ENCODE measurements around the gene OLFML1. TPM values are rescaled to one million over a fixed set of nuclear protein-coding genes. Genes with fewer than 3 reads are reported as not detected.

OLFML1 gene
- total and polyA plus RNA-seq, 7 donors, result 0.81 to 7.2 (median 1.2) TPM

DNA sequence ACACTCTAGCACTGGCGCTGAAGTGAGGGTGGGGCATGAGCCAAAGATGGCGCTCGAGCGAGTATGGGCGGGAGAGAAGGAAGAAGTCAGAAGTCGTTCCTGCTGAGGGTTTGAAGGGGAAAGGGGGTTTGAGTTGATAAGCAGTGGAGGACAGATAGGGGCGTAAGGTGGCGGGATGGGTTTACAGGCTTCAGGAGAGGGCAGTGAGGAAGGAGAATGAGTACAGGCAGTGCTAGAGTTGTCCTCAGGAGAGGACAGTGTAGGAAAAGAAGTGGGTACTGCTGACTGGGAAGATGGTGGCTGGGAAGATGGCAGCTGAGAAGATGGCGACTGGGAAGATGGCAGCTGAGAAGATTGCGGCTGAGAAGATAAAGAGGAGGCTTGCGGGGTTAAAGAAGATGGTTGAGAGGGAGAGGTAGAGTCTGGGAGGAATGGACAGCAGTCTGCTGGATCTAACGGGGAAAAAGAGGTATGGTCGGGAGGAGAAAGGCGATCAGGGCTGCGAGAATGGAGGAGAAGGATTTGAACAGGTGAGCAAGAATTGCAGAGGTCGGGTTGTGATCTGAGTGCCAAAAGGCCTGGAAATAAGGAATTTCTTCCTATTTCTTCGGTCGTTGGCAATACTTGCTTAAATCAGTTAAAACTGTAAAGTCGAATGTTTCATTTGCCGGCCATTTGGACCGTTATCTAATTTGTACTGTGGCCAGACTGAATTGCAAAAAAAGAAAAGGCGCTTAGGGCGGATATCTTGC, 33.7 kb downstream of the OLFML1 start:
- TF ChIP-seq, protein P1, sequence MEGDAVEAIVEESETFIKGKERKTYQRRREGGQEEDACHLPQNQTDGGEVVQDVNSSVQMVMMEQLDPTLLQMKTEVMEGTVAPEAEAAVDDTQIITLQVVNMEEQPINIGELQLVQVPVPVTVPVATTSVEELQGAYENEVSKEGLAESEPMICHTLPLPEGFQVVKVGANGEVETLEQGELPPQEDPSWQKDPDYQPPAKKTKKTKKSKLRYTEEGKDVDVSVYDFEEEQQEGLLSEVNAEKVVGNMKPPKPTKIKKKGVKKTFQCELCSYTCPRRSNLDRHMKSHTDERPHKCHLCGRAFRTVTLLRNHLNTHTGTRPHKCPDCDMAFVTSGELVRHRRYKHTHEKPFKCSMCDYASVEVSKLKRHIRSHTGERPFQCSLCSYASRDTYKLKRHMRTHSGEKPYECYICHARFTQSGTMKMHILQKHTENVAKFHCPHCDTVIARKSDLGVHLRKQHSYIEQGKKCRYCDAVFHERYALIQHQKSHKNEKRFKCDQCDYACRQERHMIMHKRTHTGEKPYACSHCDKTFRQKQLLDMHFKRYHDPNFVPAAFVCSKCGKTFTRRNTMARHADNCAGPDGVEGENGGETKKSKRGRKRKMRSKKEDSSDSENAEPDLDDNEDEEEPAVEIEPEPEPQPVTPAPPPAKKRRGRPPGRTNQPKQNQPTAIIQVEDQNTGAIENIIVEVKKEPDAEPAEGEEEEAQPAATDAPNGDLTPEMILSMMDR (IDR thresholded peaks at IDR 0.05), result no peak
- intact Hi-C loops (cut with DNase I), result loop anchor here in 1 of 2 donors (2.0 kb wide), 1 partner anchor 22 kb away; no protein-coding TSS in a partner anchor
- WGBS, 3 donors, result 92% methylated on average over 23 of the region's 23 CpGs
- Histone ChIP-seq H3K9me3 (no peaks in the 10 kb centered on the region), H3K27me3 (ENCODE audit: insufficient read depth in 3 of 3, low read length in 2 of 3) (no peaks in the 10 kb centered on the region), H3K36me3 (ENCODE audit: insufficient read depth in 1 of 2, low read depth in 1 of 2) (no peaks in the 10 kb centered on the region), H3K27ac (no peak overlapping the region), H3K4me1 (peaks cover 36% of the 10 kb centered on the region), H3K4me3 (no peak overlapping the region)
- DNase-seq, result no peak
- ATAC-seq, result no peak

DNA sequence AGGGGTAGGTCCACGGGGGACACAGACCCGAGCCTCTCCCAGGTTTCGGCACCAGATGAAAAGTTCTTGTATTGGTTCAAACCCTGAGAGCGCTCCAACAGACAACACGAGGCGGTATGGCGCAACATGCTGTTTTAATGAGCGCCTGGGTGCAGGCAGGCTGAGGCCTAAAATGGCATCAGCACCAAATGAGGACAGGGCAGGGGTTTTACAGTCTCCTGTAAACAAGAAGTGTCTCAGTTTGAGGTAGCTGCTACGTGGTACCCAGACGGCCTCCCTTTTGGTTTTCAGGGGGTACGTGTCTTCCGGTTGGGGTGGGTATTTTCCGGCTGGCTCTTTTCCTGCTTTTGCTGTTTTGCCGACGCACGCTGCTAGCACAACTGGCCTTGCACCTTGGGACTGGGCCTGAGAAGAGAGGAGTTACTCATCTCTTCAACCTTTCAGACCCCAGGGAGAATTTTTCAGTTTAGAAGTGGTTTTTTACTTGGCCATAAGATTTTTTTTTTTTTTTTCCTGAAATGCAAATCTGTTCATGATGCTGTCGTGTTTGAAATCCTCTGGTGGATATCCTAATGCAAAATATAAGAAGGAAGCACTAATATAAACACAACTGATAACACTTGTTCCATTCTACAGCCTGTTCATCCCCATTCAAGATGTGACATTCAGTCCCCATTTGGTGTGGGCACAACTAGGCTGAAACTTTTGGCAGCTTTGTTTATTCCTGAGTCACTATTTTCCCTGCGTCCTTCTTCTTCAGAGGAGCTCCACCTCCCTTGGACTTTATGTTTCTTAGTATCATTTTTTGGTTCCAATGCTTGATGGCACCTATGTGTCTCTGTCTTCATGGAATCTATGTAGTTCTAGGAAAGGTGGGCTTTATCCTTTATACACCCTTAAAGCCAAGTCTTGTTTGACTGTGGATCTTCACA, 35.0 kb downstream of the OLFML1 start:
- no peaks in the 10 kb centered on the region for H3K9me3 ChIP-seq
- ATAC-seq, result peak in 1 of 4 donors; percentile 58
- no peak overlapping the region for H3K4me3 ChIP-seq
- intact Hi-C loops (cut with DNase I), result no loop called here
- H3K4me1 ChIP-seq, result peaks cover 38% of the 10 kb centered on the region
- no peaks in the 10 kb centered on the region for H3K27me3 ChIP-seq (ENCODE audit: insufficient read depth in 3 of 3, low read length in 2 of 3)
- H3K27ac ChIP-seq, result peak overlapping the region; percentile 36
- TF ChIP-seq, protein P1 (IDR thresholded peaks at IDR 0.05), result no peak
- 69 to 72% (median 70%) methylated on average over 18 of the region's 18 CpGs for WGBS, 3 donors
- no peak for DNase-seq
- no peaks in the 10 kb centered on the region for H3K36me3 ChIP-seq (ENCODE audit: insufficient read depth in 1 of 2, low read depth in 1 of 2)

DNA sequence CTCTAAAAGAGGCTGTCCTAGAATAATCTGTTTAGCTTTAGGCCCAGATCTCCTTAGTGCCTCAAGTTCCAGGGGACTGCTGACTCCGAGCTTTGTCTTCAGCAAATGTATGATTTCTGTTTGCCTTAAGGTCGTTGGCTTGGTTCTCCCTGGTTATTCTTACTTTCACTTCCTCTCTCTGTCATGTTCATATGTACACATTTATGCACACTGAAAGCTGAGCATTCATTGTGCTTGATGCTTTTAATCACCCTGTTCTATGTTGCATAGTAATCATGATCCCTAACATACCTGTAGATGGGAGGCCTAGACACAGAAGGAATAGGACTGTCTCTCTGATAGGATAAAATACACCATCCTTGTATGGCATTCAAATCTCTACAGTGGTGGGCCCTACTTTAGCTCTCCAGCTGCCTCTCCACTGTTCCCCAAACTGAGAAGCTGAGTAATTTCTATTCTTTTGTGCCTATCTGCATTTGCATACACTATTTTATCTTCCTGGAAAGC, 35.7 kb downstream of the OLFML1 start:
- peak overlapping the region; percentile 36 for H3K27ac ChIP-seq
- no peak for ATAC-seq
- TF ChIP-seq, protein P1 (IDR thresholded peaks at IDR 0.05), result no peak
- H3K36me3 ChIP-seq (ENCODE audit: insufficient read depth in 1 of 2, low read depth in 1 of 2), result no peaks in the 10 kb centered on the region
- DNase-seq, result no peak
- no peaks in the 10 kb centered on the region for H3K27me3 ChIP-seq (ENCODE audit: insufficient read depth in 3 of 3, low read length in 2 of 3)
- 0 to 1% (median 0%) methylated on average over 2 of the region's 2 CpGs for whole genome bisulfite sequencing, 3 donors
- intact Hi-C loops (cut with DNase I), result no loop called here
- H3K4me1 ChIP-seq, result peaks cover 33% of the 10 kb centered on the region
- H3K9me3 ChIP-seq, result no peaks in the 10 kb centered on the region
- no peak overlapping the region for H3K4me3 ChIP-seq

DNA sequence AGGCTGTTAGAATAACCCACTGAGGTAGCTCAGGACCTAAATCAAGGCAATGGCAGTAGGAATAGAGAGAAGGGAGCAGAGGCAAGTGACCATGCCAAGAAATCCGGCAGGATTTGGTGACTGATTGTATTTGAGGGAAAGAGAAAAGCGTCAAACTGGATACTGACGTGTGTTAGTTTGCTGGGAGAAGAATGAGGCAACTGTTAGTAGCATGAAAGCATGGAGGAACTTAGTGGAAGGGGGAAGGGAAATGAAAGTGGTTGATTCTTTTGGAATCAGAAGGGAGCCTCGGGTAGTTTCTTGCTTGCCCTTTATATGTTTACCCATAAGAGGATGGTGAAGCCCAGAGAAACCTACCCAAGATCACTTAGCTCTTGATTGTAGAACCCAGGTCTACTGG, 36.8 kb downstream of the OLFML1 start:
- DNase-seq (no peak), ATAC-seq (no peak)
- WGBS, 3 donors, result 63 to 65% (median 63%) methylated on average over 4 of the region's 4 CpGs
- TF ChIP-seq, protein P1 (IDR thresholded peaks at IDR 0.05), result no peak
- Histone ChIP-seq H3K27ac (peak overlapping the region; percentile 55), H3K36me3 (ENCODE audit: insufficient read depth in 1 of 2, low read depth in 1 of 2) (no peaks in the 10 kb centered on the region), H3K4me1 (peaks cover 33% of the 10 kb centered on the region), H3K4me3 (no peak overlapping the region), H3K9me3 (no peaks in the 10 kb centered on the region), H3K27me3 (ENCODE audit: insufficient read depth in 3 of 3, low read length in 2 of 3) (no peaks in the 10 kb centered on the region)
- intact Hi-C loops (cut with DNase I), result no loop called here

Data from psoas muscle (tissue), 8 donors.